Stimulated activated naive CD4-positive, alpha-beta T cell (primary cell): ENCODE data around the gene PARVG.

Experiments used
- DNase-seq, 6 experiments: peaks; one replicate each; lab custom pipeline; 2025; lab: John Stamatoyannopoulos, UW

Gene PARVG

GRCh38 chr22:44180706-44181032 is at the start of gene PARVG:
PARVG (plus strand) TSS chr22:44180925; CDS start chr22:44183330, 2,405 bp downstream.
- peak in 5 of 6 experiments; percentile 34 to 82 (median 54) for DNase-seq

DNA sequence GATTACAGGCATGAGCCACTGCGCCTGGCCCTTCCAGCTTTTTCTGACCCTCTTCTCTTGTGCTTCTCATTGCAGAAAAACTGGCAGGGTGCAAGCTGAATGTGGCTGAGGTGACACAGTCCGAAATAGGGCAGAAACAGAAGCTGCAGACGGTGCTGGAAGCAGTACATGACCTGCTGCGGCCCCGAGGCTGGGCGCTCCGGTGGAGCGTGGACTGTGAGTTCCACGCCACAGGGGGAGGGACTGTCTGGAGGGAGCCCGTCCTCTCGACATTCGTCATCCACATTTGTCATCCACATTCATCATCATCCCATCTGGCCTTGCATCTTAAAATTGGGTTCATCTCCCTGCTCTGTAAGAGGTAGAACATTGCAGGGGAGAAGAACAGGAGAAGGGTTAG is 49.3 kb upstream of the PARVG start:
- no peak for DNase-seq

GRCh38 chr22:44131989-44132685 is 48.6 kb upstream of the PARVG start:
- no peak for DNase-seq

GRCh38 chr22:44132724-44133123 is 48.0 kb upstream of the PARVG start:
- no peak for DNase-seq

DNA sequence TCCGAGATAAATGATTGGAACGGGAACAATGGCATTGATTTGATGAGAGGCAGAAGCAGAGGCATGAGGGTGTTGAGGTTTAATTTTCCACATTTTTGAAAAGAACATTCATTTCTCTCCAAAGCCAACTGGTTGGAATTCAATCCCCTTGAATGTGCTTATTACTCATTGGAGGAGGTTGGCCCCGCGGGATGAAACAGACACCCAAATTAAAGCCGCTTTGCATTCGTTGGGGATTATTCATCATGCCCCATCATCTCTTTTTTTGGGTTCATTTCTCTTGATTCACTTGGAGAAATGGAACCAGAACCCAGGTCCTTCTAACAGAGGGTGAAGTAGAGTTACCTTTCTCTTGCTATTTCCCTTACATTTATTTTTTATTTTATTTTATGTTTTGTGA is 47.6 kb upstream of the PARVG start:
- no peak for DNase-seq

GRCh38 chr22:44133901-44134571 is 46.7 kb upstream of the PARVG start:
- no peak for DNase-seq

- no peak for DNase-seq
These were observed 44.6 kb upstream of the PARVG start for GRCh38 chr22:44136112-44136511.

- no peak for DNase-seq
These were observed 43.9 kb upstream of the PARVG start for GRCh38 chr22:44136786-44137185.

- DNase-seq: no peak
These were observed 43.3 kb upstream of the PARVG start for GRCh38 chr22:44137415-44137814.

GRCh38 chr22:44139773-44140172 is 41.0 kb upstream of the PARVG start:
- no peak for DNase-seq

DNA sequence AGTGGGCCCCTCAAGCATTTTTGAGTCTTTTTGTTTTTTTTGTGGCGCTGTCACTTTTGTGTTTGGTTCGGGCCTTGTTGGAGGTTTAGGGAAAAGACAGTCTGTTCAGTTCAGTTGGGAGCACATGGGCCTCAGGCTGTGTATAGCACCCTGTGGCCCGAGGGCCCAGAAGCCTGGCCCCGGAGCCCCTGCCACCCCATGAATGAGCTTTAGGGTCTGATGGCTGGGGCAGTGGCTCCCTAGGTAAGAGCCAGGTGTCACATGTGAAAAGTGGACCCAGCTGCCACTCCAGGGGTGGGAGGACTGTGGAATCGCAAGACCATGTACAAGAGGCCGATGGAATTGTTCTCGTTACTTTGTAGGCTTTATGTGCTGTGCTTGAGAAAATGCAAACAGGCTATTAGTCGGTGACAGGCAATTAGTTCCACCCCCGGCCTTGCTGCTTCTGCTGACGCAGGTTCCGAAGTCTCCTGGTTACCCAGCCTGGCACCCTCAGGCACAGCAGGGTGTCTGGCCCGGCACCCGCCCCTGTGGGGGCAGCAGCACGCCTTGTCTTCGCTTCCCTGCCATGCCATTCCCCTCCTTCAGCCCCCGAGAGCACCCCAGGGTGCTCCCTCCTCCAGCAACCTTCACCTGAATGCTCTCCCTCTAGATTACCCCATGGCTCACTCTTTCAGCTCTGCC is 38.2 kb upstream of the PARVG start:
- no peak for DNase-seq

GRCh38 chr22:44143105-44143474 is 37.6 kb upstream of the PARVG start:
- no peak for DNase-seq

DNA sequence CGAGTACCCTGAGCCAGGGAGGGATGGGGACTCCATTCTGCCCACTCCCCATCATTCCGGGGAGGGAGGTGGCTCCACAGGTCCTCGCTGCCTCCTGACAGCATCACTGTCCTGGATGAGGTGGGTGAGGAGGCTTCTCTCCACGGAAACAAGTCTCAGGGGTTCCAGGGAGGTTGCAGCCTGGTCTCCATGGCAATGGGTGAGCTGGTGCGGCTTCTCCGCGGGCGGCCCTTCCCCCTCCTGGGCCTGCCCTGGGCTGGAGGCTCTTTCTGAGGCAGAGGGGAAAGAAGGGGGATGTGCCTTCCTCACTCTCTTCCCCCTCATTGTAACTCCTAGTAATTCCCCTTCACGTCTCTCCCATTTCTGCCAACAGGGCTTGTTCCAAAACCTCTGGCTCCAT is 37.1 kb upstream of the PARVG start:
- DNase-seq: no peak

DNA sequence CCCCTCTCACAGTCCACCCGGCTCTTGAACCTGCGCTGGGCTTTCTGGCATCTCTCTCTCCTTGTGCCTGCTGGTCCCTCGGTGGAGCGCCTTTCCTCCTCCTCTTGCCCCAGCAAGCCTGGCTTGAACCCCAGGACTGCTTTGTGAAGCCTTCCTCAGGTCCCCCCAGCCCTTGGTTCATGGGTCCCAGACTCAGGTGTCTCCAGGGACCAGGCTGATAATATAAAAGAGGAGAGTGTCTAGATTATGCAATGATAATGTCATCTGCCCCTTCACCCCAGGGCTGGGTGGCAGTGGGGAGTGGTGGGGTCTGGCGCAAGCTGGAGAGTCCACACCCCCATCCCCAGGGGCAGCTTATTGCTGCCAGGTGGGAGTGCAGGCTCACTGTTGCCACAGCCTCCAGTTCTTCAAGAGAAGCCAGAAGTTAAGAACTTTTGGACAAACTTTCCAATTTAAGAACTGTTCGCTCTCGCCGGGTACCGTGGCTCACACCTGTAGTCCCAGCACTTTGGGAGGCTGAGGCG is 36.6 kb upstream of the PARVG start:
- no peak for DNase-seq

GRCh38 chr22:44145544-44145943 is 35.2 kb upstream of the PARVG start:
- no peak for DNase-seq

- no peak for DNase-seq
These were observed 34.5 kb upstream of the PARVG start for GRCh38 chr22:44146088-44146861.

DNA sequence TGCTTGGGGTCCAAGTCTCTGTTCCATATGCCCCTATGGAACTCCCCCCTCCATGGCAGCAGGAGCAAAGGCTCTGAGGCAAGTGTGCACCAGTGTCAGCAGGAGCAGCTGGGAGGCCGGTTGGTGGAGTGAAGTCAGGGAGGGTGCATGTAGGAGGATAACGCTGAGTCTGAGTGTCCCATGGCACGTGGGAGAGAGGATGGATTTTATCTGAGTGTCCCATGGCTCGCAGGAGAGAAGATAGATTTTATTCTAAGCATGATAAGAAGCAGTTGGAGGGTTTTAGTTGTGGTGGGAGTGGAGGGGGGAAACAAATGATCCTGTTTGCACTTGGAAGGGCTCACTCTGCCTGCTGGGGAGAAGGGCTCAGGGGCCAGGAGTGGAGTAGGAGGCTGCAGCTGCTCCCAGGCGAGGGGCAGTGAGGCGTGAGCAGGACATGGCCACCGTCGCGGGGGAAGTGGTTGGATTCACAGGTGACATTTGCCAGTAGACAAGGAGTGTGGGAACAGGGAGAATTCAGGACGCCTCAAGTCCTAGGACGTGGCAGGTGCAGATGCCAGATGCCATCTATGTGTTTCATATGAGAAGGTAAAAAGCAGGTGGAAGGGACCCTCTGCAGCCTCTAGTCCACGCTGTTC is 33.6 kb upstream of the PARVG start:
- DNase-seq: no peak

DNA sequence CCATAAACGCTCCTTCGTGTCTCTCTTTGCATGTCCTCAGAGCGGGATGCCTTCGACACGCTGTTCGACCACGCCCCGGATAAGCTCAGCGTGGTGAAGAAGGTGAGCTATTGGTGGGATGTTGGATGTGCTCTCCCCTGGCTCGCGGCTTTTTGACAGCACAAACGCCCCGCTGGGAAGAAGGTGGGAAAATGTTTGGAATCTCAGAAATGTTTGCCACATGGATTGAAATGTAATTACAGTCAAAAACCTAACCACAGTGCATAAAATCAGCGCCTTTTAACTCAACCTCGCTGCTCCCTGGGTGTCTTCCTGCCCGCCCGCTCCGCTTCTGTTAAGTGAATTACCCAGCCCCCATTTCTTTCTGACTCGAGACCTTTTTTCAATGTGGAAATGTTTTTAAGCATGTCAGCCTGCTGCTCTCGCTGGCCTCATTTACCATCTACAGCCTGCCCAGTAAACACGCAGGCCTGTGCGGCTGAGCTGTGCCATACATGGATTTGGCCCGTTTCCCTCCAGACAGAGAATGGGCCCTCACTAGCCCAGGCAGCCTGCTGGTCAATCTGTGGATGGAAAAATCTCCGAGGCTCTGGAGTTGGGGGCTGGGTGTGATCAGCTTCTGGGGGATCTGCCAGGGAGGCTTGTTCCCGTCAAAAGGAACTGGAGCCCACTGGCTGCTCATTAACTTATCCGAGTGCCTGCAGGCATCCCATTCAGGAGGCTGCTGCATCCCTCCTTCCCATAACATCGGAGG is 32.7 kb upstream of the PARVG start:
- no peak for DNase-seq

GRCh38 chr22:44151676-44152075 is 29.0 kb upstream of the PARVG start:
- no peak for DNase-seq

DNA sequence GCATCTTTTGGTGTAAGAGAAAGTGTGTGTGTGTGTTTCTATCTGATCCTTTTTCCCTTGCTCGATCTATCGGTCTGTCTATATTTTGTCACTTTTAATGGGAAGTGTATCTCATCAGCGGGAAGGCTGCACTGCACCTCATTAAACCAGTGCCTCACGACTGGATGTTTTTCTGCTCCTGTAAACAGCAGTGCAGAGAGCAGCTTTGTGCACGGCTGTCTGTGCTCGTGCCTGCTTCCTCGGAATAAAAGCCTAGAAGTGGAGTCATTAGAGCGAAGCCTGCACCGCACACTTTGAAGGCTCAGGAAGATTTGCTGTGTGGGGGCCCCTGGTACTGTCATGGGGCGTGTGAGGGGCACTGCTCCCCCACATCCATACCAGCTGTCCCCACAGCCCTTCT is 27.0 kb upstream of the PARVG start:
- DNase-seq: no peak

GRCh38 chr22:44154436-44154942 is 26.2 kb upstream of the PARVG start:
- no peak for DNase-seq
